CD14-positive monocyte (primary cell): Measurements from ENCODE around the gene PLOD3. TPM values are rescaled to one million over a fixed set of nuclear protein-coding genes. Genes with fewer than 3 reads are reported as not detected.

Source experiments
- DNase-seq, 3 donors: peaks; one replicate each; pipeline ENCODE4 v3.0.0-alpha.2; 2011 to 2022
- H2AFZ ChIP-seq: 2 replicates; pipeline ENCODE4 v1.6.0; 2012; ENCODE audit warnings: mild to moderate bottlenecking, low read depth, low read length, inconsistent platforms; ENCODE audit not compliant: insufficient read depth, poor library complexity, severe bottlenecking
- H3K27ac ChIP-seq, 2 donors: 1 replicate in 1 of 2; 2 replicates in 1 of 2; pipeline ENCODE4 v1.5.1; 2012 to 2013; ENCODE audit warnings: low read length in 2 of 2, control low read depth in 1 of 2, inconsistent platforms in 1 of 2, low read depth in 1 of 2, mild to moderate bottlenecking in 1 of 2
- H3K27me3 ChIP-seq, 2 donors: one replicate each; pipeline versions ENCODE4 v1.6.0 to v1.6.1; 2011 to 2013; ENCODE audit warnings: low read length in 2 of 2; ENCODE audit not compliant: control insufficient read depth in 2 of 2, insufficient read depth in 2 of 2
- H3K36me3 ChIP-seq, 2 donors: replicated peaks in 1 of 2; 1 replicate in 1 of 2; 2 replicates in 1 of 2; pipeline versions ENCODE4 v1.5.1 to v1.6.1; 2012 to 2013; ENCODE audit warnings: low read length in 2 of 2, control low read depth in 1 of 2, inconsistent platforms in 1 of 2, mild to moderate bottlenecking in 1 of 2; ENCODE audit not compliant: insufficient read depth in 2 of 2, control insufficient read depth in 1 of 2
- H3K4me1 ChIP-seq, 2 donors: 1 replicate in 1 of 2; 2 replicates in 1 of 2; pipeline versions ENCODE4 v1.5.1 to v1.6.1; 2012 to 2013; ENCODE audit warnings: low read length in 2 of 2, control low read depth in 1 of 2, inconsistent platforms in 1 of 2, mild to moderate bottlenecking in 1 of 2, moderate library complexity in 1 of 2; ENCODE audit not compliant: insufficient read depth in 2 of 2, control insufficient read depth in 1 of 2
- H3K4me2 ChIP-seq: replicated peaks from 2 replicates; pipeline ENCODE3; 2012; ENCODE audit warnings: low read length, moderate library complexity, mild to moderate bottlenecking; ENCODE audit not compliant: poor library complexity, severe bottlenecking; ENCODE audit errors: extremely low read depth
- H3K4me3 ChIP-seq, 3 experiments: fragments of 200-600 bp in 1 of 3; sonication (generic) in 1 of 3; replicated peaks in 1 of 3; 1 replicate in 2 of 3; 2 replicates in 1 of 3; pipeline ENCODE4 v1.5.1; 2011 to 2013; ENCODE audit warnings: low read length in 3 of 3, mild to moderate bottlenecking in 3 of 3, control low read depth in 2 of 3, low read depth in 2 of 3, inconsistent platforms in 1 of 3, moderate library complexity in 1 of 3
- H3K79me2 ChIP-seq: 2 replicates; pipeline ENCODE4 v1.6.0; 2012; ENCODE audit warnings: mild to moderate bottlenecking, control low read depth, inconsistent platforms, low read length, moderate library complexity; ENCODE audit not compliant: insufficient read depth
- H3K9ac ChIP-seq: 2 replicates; pipeline ENCODE4 v1.6.0; 2017; ENCODE audit warnings: low read length, mild to moderate bottlenecking; ENCODE audit not compliant: insufficient read depth, poor library complexity, severe bottlenecking
- H3K9me3 ChIP-seq, 2 donors: replicated peaks in 1 of 2; 1 replicate in 1 of 2; 2 replicates in 1 of 2; pipeline versions ENCODE4 v1.5.1 to v1.6.1; 2012 to 2013; ENCODE audit warnings: low read length in 2 of 2, control low read depth in 1 of 2; ENCODE audit not compliant: control insufficient read depth in 1 of 2, insufficient read depth in 1 of 2
- H4K20me1 ChIP-seq: 2 replicates; pipeline ENCODE4 v1.6.0; 2012; ENCODE audit warnings: mild to moderate bottlenecking, low read length, control low read depth, moderate library complexity; ENCODE audit not compliant: insufficient read depth
- H3K27ac Mint-ChIP-seq, 7 donors: one replicate each; pipeline ENCODE4 v1.8.0; 2020; ENCODE audit warnings: mild to moderate bottlenecking in 7 of 7, mixed read lengths in 7 of 7, moderate library complexity in 6 of 7, inconsistent platforms in 2 of 7
- H3K27me3 Mint-ChIP-seq, 3 donors: one replicate each; pipeline ENCODE4 v1.8.0; 2021 to 2022; ENCODE audit warnings: low read depth in 3 of 3, mild to moderate bottlenecking in 3 of 3, mixed read lengths in 3 of 3, moderate library complexity in 3 of 3, inconsistent platforms in 1 of 3
- H3K36me3 Mint-ChIP-seq, 2 donors: one replicate each; pipeline ENCODE4 v1.8.0; 2020; ENCODE audit warnings: mixed read lengths in 2 of 2, inconsistent platforms in 1 of 2, mild to moderate bottlenecking in 1 of 2
- H3K4me1 Mint-ChIP-seq: one replicate; pipeline ENCODE4 v1.8.0; 2020; ENCODE audit warnings: mild to moderate bottlenecking, mixed read lengths
- H3K4me3 Mint-ChIP-seq, 2 donors: one replicate each; pipeline ENCODE4 v1.8.0; 2020; ENCODE audit warnings: mild to moderate bottlenecking in 2 of 2, mixed read lengths in 2 of 2, moderate library complexity in 1 of 2
- H3K9me3 Mint-ChIP-seq, 7 donors: one replicate each; pipeline ENCODE4 v1.8.0; 2020 to 2022; ENCODE audit warnings: mixed read lengths in 7 of 7, mild to moderate bottlenecking in 6 of 7, moderate library complexity in 6 of 7, inconsistent platforms in 2 of 7
- WGBS: methylation state at CpG from one replicate; pipeline ENCODE4 v1.1.5; 2013; ENCODE audit warnings: missing lambda C conversion rate; ENCODE audit not compliant: insufficient coverage; 5-methylcytosine and 5-hydroxymethylcytosine counted together
- intact Hi-C, 2 donors: fragments of 100-400 bp; cut with micrococcal nuclease; formaldehyde crosslinking; loops; one replicate each; pipeline versions ENCODE4 v1.15.0 to v1.15.1; 2023
- polyA plus RNA-seq, 3 donors: library from polyadenylated mRNA; depleted of rRNA in 1 of 3; unstranded in 2 of 3; stranded (reverse) in 1 of 3; fragments of 300-500 nt in 2 of 3; fragments of >200 nt in 1 of 3; fragmentation: Illumina TruSeq in 2 of 3; gene quantifications; 1 replicate in 2 of 3; 2 replicates in 1 of 3; pipeline ENCODE4 v1.2.3, GENCODE V29; 2012 to 2021
- TF ChIP-seq, protein P1 (sequence below): fragments of 200-600 bp; IDR thresholded peaks from one replicate; pipeline ENCODE4 v1.8.0; 2022; ENCODE audit warnings: antibody characterized with exemption, mild to moderate bottlenecking

The PLOD3 gene
- polyA plus RNA-seq, 3 donors = 26.9 to 70.1 (median 28.1) TPM

DNA sequence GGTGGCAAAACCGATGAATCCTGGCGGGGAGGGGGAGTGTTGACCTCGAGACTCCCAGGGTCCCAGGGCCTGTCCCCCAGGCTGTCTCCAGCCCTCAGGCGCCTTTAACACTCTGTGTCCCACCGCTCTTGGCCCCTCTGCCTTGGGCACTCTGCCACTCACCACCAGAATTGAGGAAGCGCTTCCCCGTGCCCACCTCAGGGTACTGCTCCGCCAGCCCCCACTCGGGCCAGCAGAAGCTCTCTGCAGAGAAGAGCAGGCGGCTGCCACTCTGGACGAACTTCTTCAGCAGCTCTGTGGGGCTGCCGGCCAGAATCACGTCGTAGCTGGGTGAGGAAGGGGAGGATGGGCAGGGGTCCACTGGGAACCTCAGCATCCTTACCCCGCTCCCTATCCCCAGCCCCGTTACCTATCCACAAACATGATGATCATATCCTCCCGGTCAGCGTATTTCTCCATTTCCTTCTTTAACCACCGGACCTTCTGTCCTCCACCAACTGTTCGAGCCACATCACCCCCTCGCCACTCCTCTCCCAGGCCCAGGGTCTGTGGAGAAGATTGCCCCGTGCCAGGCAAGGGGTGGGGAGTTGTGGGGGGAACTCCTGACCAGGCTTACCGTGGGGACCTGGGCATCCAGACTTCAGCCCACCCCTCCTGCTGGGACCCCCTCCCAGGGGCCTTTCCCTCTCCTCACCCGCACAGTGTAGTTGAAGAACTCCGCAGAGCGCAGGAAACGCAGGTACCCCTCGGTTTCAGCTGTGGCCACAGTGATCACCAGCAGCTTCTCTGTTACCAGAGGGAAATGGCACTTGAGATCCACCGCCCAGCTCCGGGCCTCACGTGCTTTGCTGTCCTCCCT, 1.2 kb downstream of the PLOD3 start:
- peak overlapping the region; percentile 100 for H3K4me2 ChIP-seq
- Mint-ChIP-seq H3K4me1 (peaks cover 32% of the 10 kb centered on the region), H3K27me3 (no peaks in the 10 kb centered on the region), H3K27ac (peak overlapping the region; percentile 70 to 92 (median 85)), H3K9me3 (no peaks in the 10 kb centered on the region), H3K36me3 (peaks cover 27 to 54% of the 10 kb centered on the region in 2 donors), H3K4me3 (peak overlapping the region; percentile 91 to 94)
- TF ChIP-seq, protein P1, sequence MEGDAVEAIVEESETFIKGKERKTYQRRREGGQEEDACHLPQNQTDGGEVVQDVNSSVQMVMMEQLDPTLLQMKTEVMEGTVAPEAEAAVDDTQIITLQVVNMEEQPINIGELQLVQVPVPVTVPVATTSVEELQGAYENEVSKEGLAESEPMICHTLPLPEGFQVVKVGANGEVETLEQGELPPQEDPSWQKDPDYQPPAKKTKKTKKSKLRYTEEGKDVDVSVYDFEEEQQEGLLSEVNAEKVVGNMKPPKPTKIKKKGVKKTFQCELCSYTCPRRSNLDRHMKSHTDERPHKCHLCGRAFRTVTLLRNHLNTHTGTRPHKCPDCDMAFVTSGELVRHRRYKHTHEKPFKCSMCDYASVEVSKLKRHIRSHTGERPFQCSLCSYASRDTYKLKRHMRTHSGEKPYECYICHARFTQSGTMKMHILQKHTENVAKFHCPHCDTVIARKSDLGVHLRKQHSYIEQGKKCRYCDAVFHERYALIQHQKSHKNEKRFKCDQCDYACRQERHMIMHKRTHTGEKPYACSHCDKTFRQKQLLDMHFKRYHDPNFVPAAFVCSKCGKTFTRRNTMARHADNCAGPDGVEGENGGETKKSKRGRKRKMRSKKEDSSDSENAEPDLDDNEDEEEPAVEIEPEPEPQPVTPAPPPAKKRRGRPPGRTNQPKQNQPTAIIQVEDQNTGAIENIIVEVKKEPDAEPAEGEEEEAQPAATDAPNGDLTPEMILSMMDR = no peak
- WGBS = 43% methylated on average over 18 of the region's 31 CpGs
- peak overlapping the region; percentile 66 to 100 (median 73) for H3K4me3 ChIP-seq
- intact Hi-C loops = loop anchor here in 1 of 2 donors (2.0 kb wide), 1 partner anchor 29 kb away; the partner anchor contains the start of gene FIS1
- peaks cover 49% of the 10 kb centered on the region for H3K79me2 ChIP-seq
- no peaks in the 10 kb centered on the region for H3K9me3 ChIP-seq
- H2AFZ ChIP-seq = peak overlapping the region; percentile 95
- DNase-seq = peak in 2 of 3 donors; percentile 41
- peaks cover 14% of the 10 kb centered on the region for H4K20me1 ChIP-seq
- H3K9ac ChIP-seq = peak overlapping the region; percentile 74
- peaks cover 30 to 51% of the 10 kb centered on the region in 2 donors for H3K36me3 ChIP-seq
- H3K4me1 ChIP-seq = peaks cover 24 to 37% of the 10 kb centered on the region in 2 donors
- peak overlapping the region; percentile 32 to 90 for H3K27ac ChIP-seq
- H3K27me3 ChIP-seq = no peaks in the 10 kb centered on the region

DNA sequence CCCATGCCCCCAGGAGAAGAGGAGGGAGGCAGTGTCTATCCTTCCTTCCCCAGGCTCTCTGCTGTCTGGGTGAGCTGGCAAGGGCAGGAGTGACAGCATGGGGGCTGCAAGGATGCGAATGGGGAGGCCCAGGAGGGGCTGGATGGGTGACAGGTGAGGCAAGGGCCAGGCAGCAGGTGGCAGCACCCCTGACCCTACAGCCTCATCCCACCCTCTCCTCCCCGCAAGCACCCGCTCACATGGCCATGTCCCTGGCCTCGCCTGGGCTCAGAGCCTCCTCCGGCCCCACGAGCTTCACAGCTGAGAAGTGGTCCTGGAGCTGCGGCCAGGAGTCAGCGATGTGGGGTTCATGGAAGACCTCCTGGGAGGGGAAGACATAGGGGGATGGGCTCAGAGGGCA, 5.4 kb downstream of the PLOD3 start:
- Histone ChIP-seq H4K20me1 (peaks cover 8% of the 10 kb centered on the region), H3K9ac (no peak overlapping the region), H2AFZ (no peak overlapping the region), H3K4me2 (no peak overlapping the region), H3K79me2 (peaks cover 13% of the 10 kb centered on the region), H3K4me3 (no peak overlapping the region), H3K4me1 (peaks cover 14% of the 10 kb centered on the region in 2 donors), H3K27me3 (no peaks in the 10 kb centered on the region), H3K36me3 (peaks cover 68 to 84% of the 10 kb centered on the region in 2 donors), H3K9me3 (no peaks in the 10 kb centered on the region), H3K27ac (no peak overlapping the region)
- 100% methylated on average over 5 of the region's 8 CpGs for WGBS
- TF ChIP-seq, protein P1 = no peak
- Mint-ChIP-seq H3K36me3 (peaks cover 60 to 88% of the 10 kb centered on the region in 2 donors), H3K27ac (peak overlapping the region in 1 of 7 donors; percentile 19), H3K27me3 (no peaks in the 10 kb centered on the region), H3K9me3 (no peaks in the 10 kb centered on the region), H3K4me1 (peaks cover 14% of the 10 kb centered on the region), H3K4me3 (no peak overlapping the region)
- intact Hi-C loops = no loop called here
- no peak for DNase-seq
